Thymus (tissue), 14 donors: ENCODE measurements around the gene NEK11. TPM values are rescaled to one million over a fixed set of nuclear protein-coding genes. Genes with fewer than 3 reads are reported as not detected.
A peak's percentile ranks its signal among the peaks of the same experiment; 100 is the strongest.

Experiments
- DNase-seq, 9 donors: peaks; one replicate each; pipeline ENCODE4 v3.0.0-alpha.2; 2013; ENCODE audit warnings: low spot score in 9 of 9, low read depth in 6 of 9, missing footprints in 1 of 9
- H3K27ac ChIP-seq, 2 donors: one replicate each; pipeline ENCODE4 v1.5.1; 2013; ENCODE audit warnings: control low read depth in 1 of 2, low read depth in 1 of 2, low read length in 1 of 2, mild to moderate bottlenecking in 1 of 2, moderate library complexity in 1 of 2
- H3K27me3 ChIP-seq, 2 donors: one replicate each; pipeline ENCODE4 v1.5.1; 2013; ENCODE audit warnings: low read length in 1 of 2; ENCODE audit not compliant: control insufficient read depth in 2 of 2, insufficient read depth in 1 of 2
- H3K36me3 ChIP-seq, 2 donors: one replicate each; pipeline ENCODE4 v1.5.1; 2013; ENCODE audit warnings: low read length in 1 of 2, mild to moderate bottlenecking in 1 of 2, moderate library complexity in 1 of 2; ENCODE audit not compliant: control insufficient read depth in 2 of 2, insufficient read depth in 2 of 2
- H3K4me1 ChIP-seq, 2 donors: one replicate each; pipeline ENCODE4 v1.5.1; 2013; ENCODE audit warnings: low read length in 2 of 2; ENCODE audit not compliant: control insufficient read depth in 2 of 2, insufficient read depth in 2 of 2
- H3K4me3 ChIP-seq, 2 donors: one replicate each; pipeline ENCODE4 v1.5.1; 2013; ENCODE audit warnings: low read length in 2 of 2, control low read depth in 1 of 2, mild to moderate bottlenecking in 1 of 2
- H3K9me3 ChIP-seq, 2 donors: one replicate each; pipeline ENCODE4 v1.5.1; 2013; ENCODE audit warnings: low read length in 1 of 2, mild to moderate bottlenecking in 1 of 2; ENCODE audit not compliant: control insufficient read depth in 2 of 2, insufficient read depth in 1 of 2
- WGBS: extraction: QIAGEN DNeasy Blood & Tissue Kit; methylation state at CpG from one replicate; pipeline ENCODE4 v1.1.7; 2013; 5-methylcytosine and 5-hydroxymethylcytosine counted together
- long read RNA-seq, 10 donors: transcript quantifications; one replicate each; lab custom pipeline, GENCODE V29; 2026
- polyA plus RNA-seq: library from polyadenylated mRNA; stranded (reverse); fragments of 200-250 nt; gene quantifications from one replicate; pipeline ENCODE4 v1.2.3, GENCODE V29; 2013
- total RNA-seq: library from RNA; stranded (reverse); fragments of 120-200 nt; gene quantifications from one replicate; pipeline ENCODE4 v1.2.4, GENCODE V29; 2013
- donor health status: healthy.

The NEK11 gene
- 1.8 TPM for total RNA-seq
- polyA plus RNA-seq = 3.2 TPM
- long read RNA-seq, donor 1 = 0 reads
- long read RNA-seq, donor 2, partial matches to known transcripts = 0 of 1 reads
- long read RNA-seq, donor 2, other reads (novel, unspliced or antisense) = 0 of 1 reads
- long read RNA-seq, donor 3 = 0 reads
- long read RNA-seq, donor 4 = 0 reads
- long read RNA-seq, donor 5 = 0 reads
- long read RNA-seq, donor 6 = 0 reads
- long read RNA-seq, donor 7 = 0 reads
- long read RNA-seq, donor 8 = 0 reads
- long read RNA-seq, donor 9 = 0 reads
- long read RNA-seq, donor 10 = 0 reads

- Histone ChIP-seq H3K27ac (peak within 1 kb of the TSS; percentile 90 to 95), H3K4me3 (peak within 1 kb of the TSS; percentile 74 to 83), H3K9me3 (no peaks in the 10 kb centered on the region), H3K27me3 (no peaks in the 10 kb centered on the region), H3K4me1 (peaks cover 11 to 15% of the 10 kb centered on the region in 2 donors), H3K36me3 (peaks cover 6 to 12% of the 10 kb centered on the region in 2 donors)
- DNase-seq = peak; percentile 62 to 90 (median 78)
- 1% methylated on average over 56 of the region's 56 CpGs for WGBS
These were observed at the start of gene NEK11, which contains the start of gene ASTE1 for GRCh38 chr3:131026321-131027151. TSS of gene NEK11 (plus strand) at chr3:131026877. CDS start at chr3:131029709, 2,832 bp downstream. TSS of gene ASTE1 (minus strand) at chr3:131026825. CDS start at chr3:131025306, 1,519 bp downstream.

- no peak for DNase-seq
- Histone ChIP-seq H3K27ac (no peak overlapping the region), H3K27me3 (no peaks in the 10 kb centered on the region), H3K4me1 (no peaks in the 10 kb centered on the region), H3K36me3 (peaks cover 7 to 21% of the 10 kb centered on the region in 2 donors), H3K4me3 (no peak overlapping the region), H3K9me3 (no peaks in the 10 kb centered on the region)
- 97% methylated on average over 2 of the region's 2 CpGs for WGBS
These were observed 47.6 kb upstream of the NEK11 start for GRCh38 chr3:130979117-130979516.

- H3K27me3 ChIP-seq = no peaks in the 10 kb centered on the region
- no peak overlapping the region for H3K27ac ChIP-seq
- no peaks in the 10 kb centered on the region for H3K9me3 ChIP-seq
- H3K36me3 ChIP-seq = peaks cover 3 to 9% of the 10 kb centered on the region in 2 donors
- no peaks in the 10 kb centered on the region for H3K4me1 ChIP-seq
- WGBS = 98% methylated on average over 2 of the region's 2 CpGs
- DNase-seq = no peak
- no peak overlapping the region for H3K4me3 ChIP-seq
These were observed 45.2 kb upstream of the NEK11 start for GRCh38 chr3:130981469-130981868.

GRCh38 chr3:130990282-130990681 is 36.4 kb upstream of the NEK11 start:
- Histone ChIP-seq H3K4me3 (no peak overlapping the region), H3K9me3 (no peaks in the 10 kb centered on the region), H3K27ac (no peak overlapping the region), H3K27me3 (no peaks in the 10 kb centered on the region), H3K4me1 (no peaks in the 10 kb centered on the region), H3K36me3 (peaks cover 18 to 28% of the 10 kb centered on the region in 2 donors)
- 78% methylated on average over 5 of the region's 5 CpGs for WGBS
- DNase-seq = no peak

- Histone ChIP-seq H3K36me3 (peaks cover 22 to 28% of the 10 kb centered on the region in 2 donors), H3K9me3 (no peaks in the 10 kb centered on the region), H3K4me3 (no peak overlapping the region), H3K27me3 (no peaks in the 10 kb centered on the region), H3K4me1 (no peaks in the 10 kb centered on the region), H3K27ac (no peak overlapping the region)
- DNase-seq = no peak
- over 99% methylated on average over 5 of the region's 5 CpGs for WGBS
These were observed 35.6 kb upstream of the NEK11 start for GRCh38 chr3:130991126-130991525.

- Histone ChIP-seq H3K9me3 (no peaks in the 10 kb centered on the region), H3K4me3 (no peak overlapping the region), H3K27ac (no peak overlapping the region), H3K27me3 (no peaks in the 10 kb centered on the region), H3K4me1 (no peaks in the 10 kb centered on the region), H3K36me3 (peaks cover 22 to 37% of the 10 kb centered on the region in 2 donors)
- no peak for DNase-seq
- WGBS = 96% methylated on average over 3 of the region's 3 CpGs
These were observed 34.3 kb upstream of the NEK11 start for GRCh38 chr3:130992344-130992743.

- Histone ChIP-seq H3K4me1 (no peaks in the 10 kb centered on the region), H3K4me3 (no peak overlapping the region), H3K9me3 (no peaks in the 10 kb centered on the region), H3K27me3 (no peaks in the 10 kb centered on the region), H3K36me3 (peaks cover 15 to 48% of the 10 kb centered on the region in 2 donors), H3K27ac (no peak overlapping the region)
- 97% methylated on average over 7 of the region's 7 CpGs for WGBS
- DNase-seq = no peak
These were observed 29.4 kb upstream of the NEK11 start for GRCh38 chr3:130997289-130997688.

- no peak for DNase-seq
- Histone ChIP-seq H3K36me3 (peaks cover 4 to 38% of the 10 kb centered on the region in 2 donors), H3K27me3 (no peaks in the 10 kb centered on the region), H3K9me3 (no peaks in the 10 kb centered on the region), H3K27ac (no peak overlapping the region), H3K4me1 (no peaks in the 10 kb centered on the region), H3K4me3 (no peak overlapping the region)
- WGBS = 100% methylated on average over 1 of the region's 1 CpG
These were observed 25.6 kb upstream of the NEK11 start for GRCh38 chr3:131001071-131001470.

- WGBS = 100% methylated on average over 1 of the region's 1 CpG
- DNase-seq = no peak
- peaks cover 3 to 33% of the 10 kb centered on the region in 2 donors for H3K36me3 ChIP-seq
- no peak overlapping the region for H3K27ac ChIP-seq
- no peaks in the 10 kb centered on the region for H3K4me1 ChIP-seq
- no peaks in the 10 kb centered on the region for H3K27me3 ChIP-seq
- no peaks in the 10 kb centered on the region for H3K9me3 ChIP-seq
- no peak overlapping the region for H3K4me3 ChIP-seq
These were observed 22.1 kb upstream of the NEK11 start for GRCh38 chr3:131004603-131005002.
